ENCODE results near the gene GULP1.
"Not testable (repeated sequence)": the region's sequence is repeated elsewhere in the genome, so short reads cannot be mapped to it uniquely, and the experiment has no call there.

Gene GULP1, protein sequence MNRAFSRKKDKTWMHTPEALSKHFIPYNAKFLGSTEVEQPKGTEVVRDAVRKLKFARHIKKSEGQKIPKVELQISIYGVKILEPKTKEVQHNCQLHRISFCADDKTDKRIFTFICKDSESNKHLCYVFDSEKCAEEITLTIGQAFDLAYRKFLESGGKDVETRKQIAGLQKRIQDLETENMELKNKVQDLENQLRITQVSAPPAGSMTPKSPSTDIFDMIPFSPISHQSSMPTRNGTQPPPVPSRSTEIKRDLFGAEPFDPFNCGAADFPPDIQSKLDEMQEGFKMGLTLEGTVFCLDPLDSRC

DNA sequence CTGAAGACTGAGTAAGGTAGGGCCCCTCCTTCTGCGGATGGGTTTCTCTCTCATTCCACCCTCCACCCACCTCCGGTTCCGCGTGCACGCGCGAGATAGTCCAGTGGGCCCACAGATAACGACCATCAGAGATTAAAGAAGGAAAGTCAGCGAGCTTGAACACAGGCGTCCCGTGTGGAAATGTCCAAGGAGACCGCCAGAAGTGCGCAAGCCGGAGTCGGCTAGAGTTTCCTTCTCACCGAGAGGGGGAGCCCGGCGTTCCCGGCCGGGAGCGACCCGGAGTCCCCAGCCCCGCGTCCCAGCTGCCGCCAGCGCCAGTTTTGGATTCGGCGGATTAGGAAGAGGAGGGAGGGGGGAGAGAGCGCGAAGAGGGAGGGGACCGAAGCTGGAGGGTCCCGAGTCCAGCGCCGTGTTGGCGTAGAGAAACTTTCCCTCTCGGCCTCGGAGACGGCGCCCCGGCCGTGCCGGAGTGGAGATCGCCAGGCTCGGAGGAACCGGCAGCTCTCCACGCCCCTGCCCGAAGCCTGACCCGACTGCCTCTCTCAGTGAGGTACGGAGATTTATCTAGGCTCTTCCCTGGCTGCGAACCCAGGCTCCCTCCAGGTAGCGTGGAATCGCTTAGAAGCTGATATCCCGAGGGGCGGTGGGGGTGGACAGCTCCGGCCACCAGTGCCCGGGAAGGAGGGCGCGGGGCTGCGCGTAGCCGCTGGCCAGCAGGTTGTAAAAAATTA, at the start of gene GULP1:
Gene GULP1 (plus strand): TSS at position 258 of the 731 bp plus-strand sequence. CDS start 185,829 bp downstream, outside the sequence.
- no peak for DNase-seq (ENCODE audit: low read depth in 2 of 2)

DNA sequence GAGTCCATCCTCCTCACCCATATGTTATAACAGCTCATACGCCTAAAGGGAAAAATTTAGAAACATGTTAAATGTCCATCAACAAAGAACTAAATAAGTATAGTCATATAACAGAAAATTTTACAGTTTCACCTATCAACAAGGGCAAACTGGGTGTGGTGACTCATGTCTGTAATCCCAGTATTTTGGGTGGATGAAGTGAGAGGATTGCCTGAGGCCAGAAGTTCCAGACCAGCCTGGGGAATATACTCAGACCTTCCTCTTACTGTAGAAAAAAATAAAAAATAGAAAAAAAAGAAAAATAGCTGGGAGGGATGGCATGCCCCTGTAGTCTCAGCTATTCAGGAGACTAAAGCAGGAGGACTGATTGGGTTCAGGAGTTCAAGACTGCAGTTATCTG, 48.3 kb upstream of the GULP1 start:
- no peak for DNase-seq (ENCODE audit: low read depth in 2 of 2)

DNA sequence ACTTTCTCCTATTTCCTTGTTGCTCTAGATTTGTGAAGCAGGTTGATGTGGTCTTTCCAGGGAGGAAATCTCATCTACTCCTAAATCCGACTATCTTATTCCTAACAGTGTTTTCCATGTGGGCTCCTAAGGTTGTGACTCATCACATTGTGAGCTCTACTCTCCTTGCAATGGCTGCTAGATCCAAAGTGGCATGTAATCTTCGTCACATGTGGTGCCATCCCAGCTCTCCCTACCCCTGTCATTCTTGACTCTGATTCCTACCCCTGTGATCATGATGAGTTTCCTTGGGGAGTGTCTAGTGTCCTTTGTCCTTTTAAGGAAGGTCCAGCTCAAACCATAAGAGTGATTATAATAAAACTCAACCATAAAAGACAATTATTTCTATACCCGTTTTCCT, 47.3 kb upstream of the GULP1 start:
- no peak for DNase-seq (ENCODE audit: low read depth in 2 of 2)

DNA sequence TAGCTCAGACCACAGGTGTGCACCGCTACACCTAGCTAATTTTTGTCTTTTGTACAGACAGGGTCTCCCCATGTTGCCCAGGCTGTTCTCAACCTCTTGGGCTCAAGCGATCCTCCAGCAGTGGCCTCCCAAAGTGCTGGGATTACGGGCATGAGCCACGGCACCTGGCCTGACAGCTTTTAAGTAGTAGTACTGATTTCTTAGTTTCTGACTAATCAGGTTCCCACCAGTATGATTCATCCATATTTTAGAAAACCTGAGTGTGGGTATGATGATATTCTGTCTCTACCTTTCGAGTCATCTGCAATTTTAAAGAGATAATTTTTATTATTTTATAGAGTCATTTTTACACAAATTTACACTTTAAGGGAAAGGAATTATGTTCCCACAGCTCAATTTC, 46.4 kb upstream of the GULP1 start:
- no peak for DNase-seq (ENCODE audit: low read depth in 2 of 2)

DNA sequence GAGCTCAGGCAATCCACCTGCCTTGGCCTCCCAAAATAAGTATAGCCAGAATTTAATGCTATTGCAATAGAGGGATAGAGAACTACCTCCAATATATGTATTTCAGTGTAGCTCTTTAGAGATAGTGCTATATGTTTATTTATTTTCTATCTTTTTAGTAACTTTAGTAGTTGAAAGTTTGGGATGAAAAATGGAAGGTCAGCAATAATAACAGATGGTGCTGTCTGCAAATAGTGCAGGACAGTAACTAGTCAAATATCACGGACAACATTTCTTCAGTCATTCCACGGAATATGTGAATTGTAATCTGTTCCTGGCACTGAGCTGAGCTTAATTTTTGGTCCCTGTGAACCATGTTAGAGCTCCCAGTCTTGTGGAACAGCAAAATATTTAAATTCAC, 43.2 kb upstream of the GULP1 start:
- DNase-seq (ENCODE audit: low read depth in 2 of 2): no peak

DNA sequence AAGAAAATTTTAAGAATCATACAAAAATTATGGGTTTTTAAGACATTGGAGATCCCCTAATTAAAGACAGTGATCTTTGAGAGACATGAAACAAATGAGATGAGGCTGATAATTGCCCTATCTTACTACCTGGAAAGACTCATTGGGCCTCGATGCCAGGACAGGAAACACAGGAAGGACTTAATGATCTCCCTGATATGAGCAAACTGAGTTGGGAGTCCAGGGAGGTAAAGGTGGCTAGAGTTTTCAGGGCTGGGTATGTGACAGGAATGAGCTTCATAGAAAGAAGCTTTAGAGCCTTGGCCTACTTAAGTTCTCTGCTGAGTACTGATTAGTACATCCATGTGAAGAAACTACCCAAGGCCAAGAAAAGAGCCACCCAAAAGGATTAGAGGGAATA, 40.6 kb upstream of the GULP1 start:
- no peak for DNase-seq (ENCODE audit: low read depth in 2 of 2)

DNA sequence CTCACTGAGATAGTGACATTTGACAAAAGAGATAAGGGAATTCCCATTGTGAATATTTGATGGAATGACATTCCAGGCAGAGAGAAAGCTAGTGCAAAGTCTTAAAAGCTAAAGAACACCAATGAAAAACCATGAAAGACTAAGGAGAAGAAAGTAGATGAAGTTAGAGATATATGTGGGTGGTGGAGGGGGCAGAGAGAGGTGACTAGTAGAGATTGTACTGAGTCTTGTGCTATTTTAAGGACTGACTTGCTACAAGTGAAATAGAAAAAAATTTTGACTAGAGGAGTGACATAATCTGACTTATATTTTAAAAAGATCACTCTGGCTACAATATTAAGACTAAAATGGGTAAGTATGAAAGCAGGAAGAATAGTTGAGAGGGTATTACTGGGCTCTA, 35.3 kb upstream of the GULP1 start:
- DNase-seq (ENCODE audit: low read depth in 2 of 2): no peak

DNA sequence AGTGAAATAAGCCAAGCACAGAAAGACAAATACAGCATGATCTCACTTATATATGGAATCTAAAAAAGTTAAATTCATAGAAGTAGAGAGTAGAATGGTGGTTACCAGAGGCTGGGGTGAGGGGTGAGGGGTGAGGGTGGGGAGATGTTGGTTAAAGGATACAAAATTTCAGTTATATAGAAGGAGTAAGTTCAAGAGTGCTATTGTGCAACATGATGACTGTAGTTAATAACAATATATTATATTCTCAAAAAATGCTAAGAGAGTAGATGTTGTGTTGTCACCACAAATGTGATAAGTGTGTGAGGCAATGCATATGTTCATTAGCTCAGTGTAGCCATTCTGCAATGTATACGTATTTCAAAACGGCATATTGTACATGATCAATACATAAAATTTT, 26.4 kb upstream of the GULP1 start:
- no peak for DNase-seq (ENCODE audit: low read depth in 2 of 2)

DNA sequence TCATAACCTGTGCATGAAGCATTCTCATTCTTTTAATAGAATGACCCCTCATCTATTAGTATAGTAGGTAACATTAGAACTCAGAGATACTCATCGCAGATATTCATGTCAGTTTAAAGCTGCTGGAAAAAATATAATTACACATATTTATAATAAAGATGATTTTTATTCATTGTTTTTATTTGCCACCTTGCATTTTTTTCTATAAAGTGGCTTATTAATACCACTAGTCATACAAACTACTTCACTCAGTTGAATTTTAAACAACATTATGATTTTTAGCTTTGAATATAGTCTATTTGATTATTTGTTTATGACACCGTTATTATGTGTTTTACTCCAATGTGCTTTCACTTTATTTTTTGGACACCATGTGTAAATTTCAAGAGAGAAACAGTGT, 23.9 kb upstream of the GULP1 start:
- DNase-seq (ENCODE audit: low read depth in 2 of 2): no peak

DNA sequence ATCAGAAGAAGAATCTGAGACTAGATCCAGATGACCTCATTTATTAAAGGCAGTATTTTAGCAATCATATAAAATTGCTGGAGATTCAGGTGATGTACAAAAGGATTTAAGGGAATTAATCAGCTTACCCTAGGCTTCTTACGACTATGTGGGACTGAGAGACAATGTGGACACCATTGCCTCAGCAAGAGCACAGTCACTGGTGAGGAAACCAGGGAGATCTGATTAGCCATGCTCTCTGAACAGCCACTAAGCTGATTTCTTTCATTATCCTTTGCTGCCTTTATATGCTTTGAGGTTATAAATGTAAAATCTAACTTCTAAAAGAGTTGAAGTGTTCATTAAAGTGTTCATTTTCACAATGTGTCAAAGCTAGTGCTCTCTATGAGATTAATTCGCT, 22.7 kb upstream of the GULP1 start:
- no peak for DNase-seq (ENCODE audit: low read depth in 2 of 2)

DNA sequence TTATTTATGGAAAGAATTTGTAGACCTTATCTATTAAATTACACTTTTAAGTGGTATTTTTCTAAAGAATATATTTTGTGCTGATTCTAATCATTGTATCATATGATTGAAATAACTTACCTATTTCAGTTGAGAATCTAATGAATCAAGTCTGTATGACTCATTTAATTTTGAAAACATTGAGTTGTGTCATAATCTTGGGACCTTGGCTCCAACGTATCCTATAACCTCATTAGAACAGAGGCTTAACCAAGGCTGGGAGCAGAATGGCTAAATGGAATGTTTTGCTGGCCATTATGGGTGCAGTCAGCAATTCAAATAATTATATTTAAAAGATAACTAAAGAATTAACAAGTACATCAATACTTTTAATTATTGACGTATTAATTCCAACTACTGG, 19.6 kb upstream of the GULP1 start:
- no peak for DNase-seq (ENCODE audit: low read depth in 2 of 2)

DNA sequence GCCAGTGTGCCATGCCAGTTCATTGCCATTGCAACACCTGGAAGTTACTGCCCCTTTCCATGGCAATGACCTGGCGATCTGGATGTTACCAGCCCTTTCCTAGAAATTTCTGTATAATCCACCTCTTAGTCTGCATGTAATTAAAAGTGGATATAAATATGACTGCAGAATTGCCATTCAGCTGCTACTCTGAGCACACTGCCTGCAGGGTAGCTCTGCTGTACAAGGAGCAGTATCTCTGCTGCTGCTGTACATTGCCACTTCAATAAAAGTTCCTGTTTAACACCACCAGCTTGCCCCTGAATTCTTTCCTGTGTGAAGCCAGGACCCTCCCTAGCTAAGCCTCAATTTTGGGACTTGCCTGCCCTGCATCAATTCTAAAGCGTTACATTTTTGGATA, 17.4 kb upstream of the GULP1 start:
- no peak for DNase-seq (ENCODE audit: low read depth in 2 of 2)

DNA sequence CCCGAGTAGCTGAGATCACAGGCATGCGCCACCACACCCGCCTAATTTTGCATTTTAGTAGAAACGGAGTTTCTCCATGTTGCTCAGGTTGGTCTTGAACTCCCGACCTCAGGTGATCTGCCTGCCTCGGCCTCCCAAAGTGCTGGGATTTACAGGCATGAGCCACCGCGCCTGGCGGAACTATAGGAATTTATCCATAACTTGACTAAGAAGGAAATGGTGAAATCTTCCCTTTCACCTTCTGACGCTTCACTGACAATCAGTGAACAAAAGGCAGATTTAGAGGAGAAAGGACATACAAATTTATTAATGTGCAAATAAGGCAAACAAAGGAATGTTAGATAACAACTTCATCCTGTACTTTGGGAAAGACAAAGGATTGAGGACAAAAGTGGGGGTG, 15.4 kb upstream of the GULP1 start:
- DNase-seq (ENCODE audit: low read depth in 2 of 2): no peak

DNA sequence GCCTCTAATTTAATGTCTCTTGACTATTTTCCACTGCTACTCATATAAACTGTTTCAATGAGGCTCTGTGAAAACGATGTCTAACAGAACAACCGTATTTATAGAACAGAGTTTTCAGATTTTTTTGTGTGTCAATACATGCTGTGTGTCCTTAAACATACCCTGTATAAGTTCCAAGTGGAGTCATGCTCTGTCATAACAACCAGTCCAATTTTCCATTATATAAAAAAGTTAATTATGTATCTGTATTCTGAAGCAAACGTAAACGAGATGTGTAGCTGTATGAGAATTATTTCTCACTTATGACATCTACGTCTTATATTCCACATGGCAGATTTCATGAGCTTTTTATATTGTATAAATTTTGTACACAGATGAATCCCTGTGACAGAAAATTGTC, 13.9 kb upstream of the GULP1 start:
- DNase-seq (ENCODE audit: low read depth in 2 of 2): no peak

DNA sequence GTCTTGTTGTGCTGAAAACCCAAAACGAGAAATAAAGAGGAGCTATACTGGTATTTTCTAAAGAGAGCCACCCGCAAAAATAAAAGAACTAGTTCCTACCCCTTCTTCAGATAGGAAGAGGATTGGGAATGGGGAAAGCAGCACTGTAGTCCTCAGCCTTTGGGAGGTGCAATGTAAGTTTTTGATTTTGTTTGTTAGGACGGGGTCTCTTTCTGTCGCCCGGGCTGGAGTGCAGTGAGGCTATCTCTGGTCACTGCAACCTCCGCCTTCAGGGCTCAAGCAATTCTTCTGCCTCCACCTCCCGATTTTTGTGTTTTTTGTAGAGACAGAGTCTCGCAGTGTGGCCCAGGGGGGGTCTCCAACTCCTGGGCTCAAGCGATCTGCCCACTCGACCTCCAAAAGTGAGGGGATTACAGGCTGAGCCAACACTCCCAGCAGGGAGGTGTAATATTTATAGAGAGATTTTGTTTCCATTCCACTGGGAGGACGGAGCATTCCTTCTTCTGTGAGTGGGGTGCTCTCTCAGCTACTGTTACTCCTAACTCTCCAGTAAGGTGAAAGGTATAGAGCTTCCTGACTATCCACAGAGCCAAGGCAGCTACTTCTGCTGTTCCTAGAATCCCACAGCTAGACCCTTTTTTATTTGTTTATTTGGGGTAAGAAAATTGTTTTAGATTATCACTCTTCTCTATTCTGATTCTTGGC, 13.1 kb upstream of the GULP1 start:
- no peak for DNase-seq (ENCODE audit: low read depth in 2 of 2)

DNA sequence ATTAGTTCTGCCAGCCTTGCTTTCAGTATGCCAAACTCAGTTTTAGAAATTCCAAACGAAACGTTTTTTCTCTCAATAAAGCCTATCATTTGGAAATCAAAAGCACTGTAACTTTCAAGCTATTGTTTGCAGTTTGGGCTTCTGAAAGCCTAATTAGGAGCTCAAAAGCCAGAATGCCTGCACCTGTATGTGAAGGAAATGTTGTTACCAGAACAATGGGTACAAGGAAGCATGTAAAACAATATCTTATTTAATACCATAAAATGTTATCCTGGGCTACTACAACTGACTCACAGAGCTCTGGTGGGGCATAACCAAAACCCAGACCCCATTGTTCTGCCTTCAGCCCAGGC, 12.6 kb upstream of the GULP1 start:
- no peak for DNase-seq (ENCODE audit: low read depth in 2 of 2)

DNA sequence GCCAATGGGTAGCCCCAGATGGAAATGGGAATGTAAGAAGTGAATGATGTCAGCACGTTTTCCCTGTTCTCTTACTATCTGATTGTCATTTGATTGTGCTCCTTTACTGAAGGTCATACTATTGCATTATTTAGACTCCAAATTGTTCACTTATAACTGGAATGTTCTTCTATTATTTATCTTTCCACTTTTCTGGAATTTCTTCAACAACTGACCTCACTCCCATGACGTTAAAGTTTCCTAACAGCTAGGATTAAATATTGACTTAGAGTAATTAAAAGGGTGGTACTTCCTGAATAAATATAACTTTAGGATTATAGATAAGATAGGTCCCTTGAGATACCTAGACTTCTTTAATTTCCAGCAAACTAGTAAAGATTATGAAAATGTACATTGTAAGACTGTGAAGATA, 10.9 kb upstream of the GULP1 start:
- DNase-seq (ENCODE audit: low read depth in 2 of 2): no peak

DNA sequence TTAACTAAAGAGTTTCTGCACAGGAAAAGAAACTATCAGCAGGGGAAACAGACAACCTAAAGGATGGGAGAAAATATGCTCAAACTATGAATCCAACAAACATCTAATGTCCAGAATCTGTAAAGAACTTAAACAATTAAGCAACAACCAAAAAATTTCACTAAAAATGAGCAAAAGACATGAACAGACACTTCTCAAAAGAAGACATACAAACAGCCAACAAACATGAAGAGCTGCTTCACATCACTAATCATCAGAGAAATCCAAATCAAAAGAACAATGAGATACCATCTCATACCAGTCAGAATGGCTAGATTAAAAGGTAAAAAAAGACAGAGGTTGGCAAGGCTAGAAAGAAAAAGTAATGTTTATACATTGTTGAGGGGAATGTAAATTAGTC, 8.8 kb upstream of the GULP1 start:
- DNase-seq (ENCODE audit: low read depth in 2 of 2): no peak

DNA sequence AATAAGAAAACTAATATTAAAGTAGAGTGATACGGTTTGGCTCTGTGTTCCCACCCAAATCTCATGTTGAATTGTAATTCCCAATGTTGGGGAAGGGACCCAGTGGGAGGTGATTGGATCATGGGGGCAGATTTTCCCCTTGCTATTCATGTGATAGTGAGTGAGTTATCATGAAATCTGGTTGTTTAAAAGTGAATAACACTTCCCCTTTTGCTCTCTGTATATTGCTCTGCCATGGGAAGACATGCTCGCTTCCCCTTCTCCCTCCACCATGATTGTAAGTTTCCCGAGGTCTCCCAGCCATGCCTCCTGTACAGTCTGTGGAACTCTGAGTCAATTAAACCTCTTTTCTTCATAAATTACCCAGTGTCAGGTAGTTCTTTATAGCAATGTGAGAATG, 7.4 kb upstream of the GULP1 start:
- not testable (repeated sequence) for DNase-seq (ENCODE audit: low read depth in 2 of 2)

DNA sequence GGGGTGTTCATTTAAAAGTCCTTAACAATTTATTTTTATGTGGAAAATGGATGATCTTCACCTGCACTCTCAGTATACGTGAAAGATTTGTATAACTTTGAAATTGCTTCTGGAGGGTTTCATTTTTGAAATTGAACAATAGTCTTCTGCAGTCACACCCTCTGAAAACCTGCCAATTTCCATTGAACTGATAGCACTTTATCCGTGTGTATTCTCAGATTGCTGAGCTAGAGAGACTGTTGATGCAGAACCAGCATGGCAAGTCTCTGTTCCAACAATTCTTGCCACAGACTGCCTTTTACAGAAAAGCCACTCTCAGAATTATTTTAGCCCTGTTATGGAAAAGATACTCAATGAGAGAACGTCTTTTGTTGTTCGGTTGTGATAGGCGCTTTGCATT, 6.6 kb upstream of the GULP1 start:
- DNase-seq (ENCODE audit: low read depth in 2 of 2): no peak

DNA sequence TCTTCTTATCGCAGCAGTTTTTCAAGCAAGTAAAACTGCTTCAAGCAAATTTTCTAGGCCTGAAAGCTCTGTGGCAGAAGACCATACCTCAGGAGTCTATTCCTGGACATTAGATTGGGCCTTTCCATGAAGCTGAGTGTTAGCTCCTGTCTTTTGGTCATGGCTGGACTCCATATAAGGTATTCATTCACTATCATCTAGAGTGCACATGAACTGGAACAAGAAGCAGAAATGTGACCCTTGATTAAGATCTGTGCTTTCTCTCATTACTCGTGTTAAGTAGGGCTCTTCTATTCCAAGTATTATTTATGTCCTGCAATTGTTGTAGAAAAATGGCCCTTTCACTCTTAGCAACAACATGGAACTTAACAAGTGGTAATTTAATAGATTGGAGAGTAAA, 5.9 kb upstream of the GULP1 start:
- no peak for DNase-seq (ENCODE audit: low read depth in 2 of 2)

DNA sequence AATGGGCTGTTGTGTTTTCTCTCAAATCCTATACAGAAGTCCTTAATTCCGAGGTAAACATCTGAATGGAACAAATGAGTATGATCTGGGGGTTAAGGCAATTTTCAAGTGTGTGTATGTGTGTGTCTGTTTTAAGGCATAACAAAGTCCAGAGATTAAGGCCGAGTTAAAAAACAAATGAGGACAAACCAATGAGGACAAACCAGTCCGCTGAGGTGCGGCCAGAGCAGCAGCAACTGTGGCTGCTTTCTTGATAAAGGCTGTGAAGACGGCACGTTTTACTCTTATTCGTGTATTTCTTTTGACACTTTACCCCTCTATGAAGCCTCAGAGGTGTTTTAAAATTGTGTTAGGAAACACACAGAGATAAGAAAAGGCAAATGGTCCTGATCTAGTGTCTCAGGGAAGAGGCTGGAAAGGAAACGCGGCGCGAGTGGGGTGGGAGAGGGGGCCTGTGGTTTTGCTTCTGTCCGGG, 495 bp upstream of the GULP1 start:
- DNase-seq (ENCODE audit: low read depth in 2 of 2): no peak

Measured in stimulated activated CD8-positive, alpha-beta memory T cell treated with anti-CD3 and anti-CD28 coated beads, Interleukin-2, amount 100 ng/mL, for 48 hours (primary cell).